Gastrocnemius medialis (tissue), 4 donors: Measurements from ENCODE around the gene ZNF516.

Source experiments
- CTCF ChIP-seq, 5 experiments: fragments of 450-650 bp in 3 of 5; fragments of 200-600 bp in 2 of 5; sonication (generic) in 2 of 5; IDR thresholded peaks in 4 of 5; conservative IDR thresholded peaks in 1 of 5; 1 replicate in 4 of 5; 2 replicates in 1 of 5; pipeline ENCODE4 v1.5.1; 2016 to 2019; ENCODE audit warnings: antibody characterized with exemption in 5 of 5, mild to moderate bottlenecking in 3 of 5, moderate library complexity in 3 of 5
- POLR2A ChIP-seq, 2 donors: fragments of 450-650 bp; IDR thresholded peaks; one replicate each; pipeline ENCODE4 v1.6.1; 2017; ENCODE audit warnings: antibody characterized with exemption in 2 of 2, mild to moderate bottlenecking in 2 of 2, moderate library complexity in 2 of 2

GRCh38 chr18:76431437-76432273 lies 63.4 kb downstream of the ZNF516 start:
- TF ChIP-seq CTCF (IDR thresholded peaks at IDR 0.05 in 4 of 5, conservative IDR thresholded peaks at IDR 0.05 in 1 of 5) (no peak), POLR2A (IDR thresholded peaks at IDR 0.05) (no peak)
